GM21515 (cell line): ENCODE results near the gene ARL14.
"Not testable (repeated sequence)": the region's sequence is repeated elsewhere in the genome, so short reads cannot be mapped to it uniquely, and the experiment has no call there.

ENCODE experiments used
- ATAC-seq: cut with Tn5 transposase; IDR thresholded peaks from one replicate; pipeline ENCODE4 v1.9.1; 2021; ENCODE audit not compliant: unreplicated experiment

ARL14 gene

DNA sequence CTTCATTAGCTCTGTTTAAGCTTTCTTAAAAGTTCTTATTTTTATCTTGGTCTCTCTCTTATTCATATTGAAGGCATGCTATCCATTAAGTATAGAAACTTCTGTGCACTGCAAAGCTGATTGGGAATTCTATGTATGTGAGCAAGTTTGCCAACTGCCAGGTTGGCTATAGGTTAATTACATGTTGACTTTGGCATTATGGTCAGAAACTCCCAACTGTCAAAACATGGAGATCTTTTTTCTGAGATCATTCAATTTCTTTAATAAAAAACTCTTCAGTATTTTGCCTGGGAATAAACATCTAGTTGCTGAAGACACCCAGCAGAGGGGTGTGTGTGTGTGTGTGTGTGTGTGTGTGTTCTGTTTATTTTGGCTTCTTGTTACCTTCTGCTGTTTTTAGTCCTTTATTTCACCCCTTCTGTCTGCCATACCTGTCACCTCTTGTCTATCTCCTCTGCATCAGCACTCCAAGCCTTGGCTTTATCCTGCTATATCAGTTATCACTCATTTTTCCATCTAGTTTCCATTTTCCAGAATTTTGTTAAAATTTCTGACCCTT is 1.3 kb upstream of the ARL14 start:
- ATAC-seq, result no peak

DNA sequence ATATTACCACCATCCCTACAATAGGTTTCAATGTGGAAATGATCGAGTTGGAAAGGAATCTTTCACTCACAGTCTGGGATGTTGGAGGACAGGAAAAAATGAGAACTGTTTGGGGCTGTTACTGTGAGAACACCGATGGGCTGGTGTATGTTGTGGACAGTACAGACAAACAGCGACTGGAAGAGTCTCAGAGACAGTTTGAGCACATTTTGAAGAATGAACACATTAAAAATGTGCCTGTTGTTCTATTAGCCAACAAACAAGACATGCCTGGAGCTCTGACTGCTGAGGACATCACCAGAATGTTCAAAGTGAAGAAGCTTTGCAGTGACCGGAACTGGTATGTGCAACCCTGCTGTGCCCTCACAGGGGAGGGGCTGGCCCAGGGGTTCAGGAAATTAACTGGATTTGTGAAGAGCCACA is 510 bp downstream of the ARL14 start:
- no peak for ATAC-seq

DNA sequence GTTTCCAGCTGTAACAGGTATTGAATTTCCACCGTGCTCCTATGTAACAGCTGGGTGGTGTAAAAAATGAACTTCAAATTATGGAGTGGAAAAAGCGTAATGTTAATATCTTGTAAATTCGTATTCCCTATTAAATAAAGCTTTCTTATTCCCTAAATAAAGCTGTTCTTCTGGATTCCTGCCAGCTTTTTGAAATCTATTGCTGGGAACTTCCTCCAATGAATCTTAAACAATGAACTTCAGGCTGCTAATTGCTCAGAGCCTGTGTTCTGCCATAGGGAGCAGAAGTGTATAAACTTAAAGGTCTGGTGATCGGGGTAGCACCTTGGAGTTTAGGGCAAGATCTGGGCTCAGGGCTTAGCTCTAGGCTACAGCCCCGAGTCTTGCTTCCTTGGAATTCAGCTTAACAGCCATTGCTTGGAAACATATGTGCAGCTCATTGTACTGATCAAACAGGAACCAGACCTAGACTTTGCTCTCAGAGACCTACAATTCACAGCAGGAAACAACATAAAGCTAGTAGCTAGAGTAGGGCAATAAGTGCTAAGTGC is 1.4 kb downstream of the ARL14 start:
- ATAC-seq, result no peak

DNA sequence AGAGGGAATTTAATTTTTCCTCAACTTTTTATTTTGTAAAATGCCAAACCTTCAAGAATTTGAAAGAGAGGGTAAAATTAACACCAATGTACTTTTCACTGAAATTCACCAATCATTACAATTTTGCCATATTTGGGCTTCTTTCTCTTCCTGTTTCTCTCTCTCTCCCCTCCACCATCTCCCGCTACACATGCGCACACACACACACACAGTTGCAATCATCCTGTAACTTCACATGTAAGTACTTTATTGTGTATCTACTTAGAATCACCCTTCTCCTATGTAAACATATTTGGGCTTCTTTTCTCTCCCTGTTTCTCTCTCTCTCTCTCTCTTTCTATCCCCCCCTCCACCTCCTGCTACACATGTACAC is 7.4 kb downstream of the ARL14 start:
- no peak for ATAC-seq

DNA sequence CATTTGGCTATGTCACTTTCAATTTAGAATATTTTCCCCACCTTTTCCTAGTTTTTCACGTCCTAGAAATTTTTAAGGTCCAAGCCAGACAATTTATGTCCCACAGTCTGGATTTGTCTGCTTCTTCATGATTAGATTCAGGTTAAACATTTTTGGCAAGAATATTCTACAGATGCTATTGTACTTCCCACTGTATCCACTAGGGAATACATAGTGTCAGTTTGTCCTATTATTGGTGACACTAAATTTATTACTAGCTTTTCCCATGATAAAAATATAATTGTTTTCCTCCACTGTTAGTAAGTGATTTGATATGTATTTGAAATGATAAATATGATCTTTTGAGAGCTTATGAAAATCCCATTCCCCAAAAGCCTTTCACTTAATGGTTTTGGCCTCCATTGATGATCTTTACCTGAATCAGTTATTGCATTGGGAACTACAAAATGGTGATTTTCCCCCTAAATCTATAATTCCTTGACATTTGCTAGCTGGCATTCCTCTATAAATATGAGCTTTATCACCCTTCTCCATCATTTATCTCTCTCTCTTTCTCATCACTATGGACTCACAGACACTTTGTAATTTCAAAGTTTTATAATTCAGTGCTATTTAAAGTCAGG is 8.3 kb downstream of the ARL14 start:
- ATAC-seq, result no peak

DNA sequence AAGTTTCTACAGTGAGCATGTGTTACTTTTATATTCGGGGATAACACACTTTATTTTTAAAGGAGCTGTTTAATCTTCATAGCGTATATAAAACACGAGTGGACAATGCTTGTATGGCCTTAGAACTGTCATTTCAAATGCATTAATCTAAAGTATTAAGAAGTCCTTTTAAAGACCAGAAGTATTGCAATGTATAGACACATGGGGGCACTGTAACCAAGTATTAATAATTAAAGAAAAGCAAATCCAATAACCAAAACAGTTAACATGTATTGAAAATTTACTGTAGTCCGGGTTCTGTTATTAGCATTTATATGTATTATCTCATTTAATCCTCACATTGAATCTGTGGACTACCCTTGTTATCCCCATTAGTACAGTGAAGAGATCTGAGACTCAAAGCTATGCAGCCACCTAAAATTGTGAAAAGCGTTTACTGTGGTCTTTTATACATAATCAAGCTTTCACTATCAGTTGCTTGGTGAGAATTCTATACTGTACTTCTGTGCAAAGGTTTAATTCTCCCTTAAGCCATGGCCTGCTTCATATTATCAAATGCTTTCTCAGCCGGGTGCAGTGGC is 10.1 kb downstream of the ARL14 start:
- no peak for ATAC-seq

DNA sequence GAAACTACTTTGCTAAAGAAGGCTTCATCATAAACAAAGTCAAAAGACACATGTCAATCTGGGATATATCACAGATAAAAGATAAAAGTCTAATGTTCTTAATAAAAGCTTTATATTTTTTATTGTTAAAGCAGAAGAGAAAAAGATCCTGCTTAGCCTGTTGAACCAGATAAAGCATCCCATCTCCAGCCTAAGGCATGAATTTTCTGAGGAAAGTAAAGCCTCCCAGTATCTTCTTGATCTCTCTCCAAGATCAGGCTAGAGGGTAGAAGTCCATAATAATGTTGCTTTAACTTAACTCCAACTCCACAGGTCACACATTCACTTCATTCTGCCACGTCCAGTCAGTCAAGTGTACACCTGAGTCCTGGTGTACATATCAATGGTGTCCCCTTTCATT is 14.2 kb downstream of the ARL14 start:
- ATAC-seq, result no peak

DNA sequence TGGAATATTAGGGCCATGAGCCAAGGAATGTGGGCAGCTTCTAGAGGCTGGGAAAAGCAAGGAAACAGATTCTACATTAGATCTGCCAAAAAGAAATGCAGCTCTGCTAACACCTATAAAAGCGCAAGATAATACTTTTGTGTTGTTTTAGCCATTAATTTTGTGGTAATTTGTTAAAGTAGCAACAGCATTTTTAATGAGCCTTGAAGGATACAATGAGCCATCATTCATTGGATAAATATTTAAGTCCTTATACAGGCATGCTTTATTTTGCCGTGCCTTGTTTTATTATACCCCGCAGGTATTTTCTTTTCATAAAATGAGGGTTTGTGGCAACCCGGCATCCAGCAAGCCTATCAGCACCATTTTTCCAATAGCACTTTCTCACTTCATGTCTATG is 15.0 kb downstream of the ARL14 start:
- no peak for ATAC-seq

DNA sequence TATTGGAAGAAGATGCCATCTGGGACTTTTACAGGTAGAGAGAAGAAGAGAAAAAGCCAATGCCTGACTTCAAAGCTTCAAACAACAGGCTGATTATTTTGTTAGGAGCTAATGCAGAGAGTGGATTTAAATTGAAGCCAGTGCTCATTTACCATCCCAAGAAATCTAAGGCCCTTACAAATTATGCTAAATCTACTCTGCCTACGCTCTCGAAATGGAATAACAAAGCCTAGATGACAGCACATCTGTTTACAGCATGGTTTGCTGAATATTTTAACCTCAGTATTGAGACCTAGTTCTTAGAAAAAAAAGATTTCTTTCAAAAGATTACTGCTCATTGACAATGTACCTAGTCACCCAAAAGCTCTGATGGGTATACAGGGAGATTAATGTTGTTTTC is 16.2 kb downstream of the ARL14 start:
- ATAC-seq, result no peak

DNA sequence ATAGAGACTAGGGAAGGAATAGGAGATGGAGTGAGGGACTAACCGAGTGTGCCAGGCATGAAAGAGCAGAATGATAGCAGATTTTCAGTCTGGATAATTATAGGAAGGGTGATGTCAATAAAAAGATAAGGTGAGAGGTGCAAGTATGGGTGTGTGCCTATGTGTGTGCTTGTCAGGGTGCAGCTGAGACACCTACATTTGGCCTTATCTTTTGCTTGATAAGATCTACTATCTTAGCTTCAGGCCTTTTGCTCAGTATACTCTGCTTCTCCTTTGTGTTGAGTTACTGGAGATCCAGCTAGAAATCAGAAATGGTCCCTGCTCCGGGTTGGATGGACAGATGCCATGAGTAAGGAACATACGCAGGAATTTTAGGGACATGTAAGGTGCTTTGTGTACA is 17.4 kb downstream of the ARL14 start:
- no peak for ATAC-seq

DNA sequence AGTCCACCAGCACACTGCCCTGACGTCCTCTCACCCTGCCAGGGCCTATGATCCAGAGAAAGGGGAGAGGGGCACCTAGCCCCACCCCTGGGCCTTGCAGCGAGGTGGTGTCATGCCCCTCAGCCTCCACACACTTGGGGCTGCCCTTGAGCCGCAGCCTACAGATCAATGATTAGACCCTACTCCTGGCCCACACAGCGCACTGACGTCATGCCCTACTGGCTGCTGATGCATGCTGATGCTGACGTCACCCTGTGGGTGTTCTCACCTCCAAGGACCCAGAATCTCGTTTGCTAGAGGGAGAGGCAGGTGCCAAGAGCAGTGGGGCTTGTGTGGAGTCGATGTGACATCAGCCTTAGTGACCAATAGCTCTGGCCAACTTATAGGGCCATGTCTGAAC is 18.0 kb downstream of the ARL14 start:
- no peak for ATAC-seq

DNA sequence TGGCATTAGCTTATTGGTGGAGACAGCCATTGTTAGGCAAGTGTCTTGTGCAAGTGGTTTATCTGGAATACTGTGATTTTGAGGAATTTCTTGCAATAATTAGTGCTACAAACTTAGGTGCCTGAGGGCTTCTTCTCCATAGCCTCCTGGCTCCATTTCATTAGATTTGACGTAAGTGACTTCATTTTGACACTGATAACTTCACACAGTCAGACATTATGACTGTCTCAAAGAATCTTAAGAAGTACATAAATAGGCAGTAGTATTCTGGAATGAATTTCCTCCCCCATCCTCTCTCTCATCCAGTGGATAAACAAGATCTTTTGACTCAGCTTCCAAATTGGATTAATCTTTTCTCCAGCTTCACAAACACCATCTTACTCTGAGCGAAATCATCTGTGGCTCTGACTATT is 19.0 kb downstream of the ARL14 start:
- ATAC-seq, result no peak

DNA sequence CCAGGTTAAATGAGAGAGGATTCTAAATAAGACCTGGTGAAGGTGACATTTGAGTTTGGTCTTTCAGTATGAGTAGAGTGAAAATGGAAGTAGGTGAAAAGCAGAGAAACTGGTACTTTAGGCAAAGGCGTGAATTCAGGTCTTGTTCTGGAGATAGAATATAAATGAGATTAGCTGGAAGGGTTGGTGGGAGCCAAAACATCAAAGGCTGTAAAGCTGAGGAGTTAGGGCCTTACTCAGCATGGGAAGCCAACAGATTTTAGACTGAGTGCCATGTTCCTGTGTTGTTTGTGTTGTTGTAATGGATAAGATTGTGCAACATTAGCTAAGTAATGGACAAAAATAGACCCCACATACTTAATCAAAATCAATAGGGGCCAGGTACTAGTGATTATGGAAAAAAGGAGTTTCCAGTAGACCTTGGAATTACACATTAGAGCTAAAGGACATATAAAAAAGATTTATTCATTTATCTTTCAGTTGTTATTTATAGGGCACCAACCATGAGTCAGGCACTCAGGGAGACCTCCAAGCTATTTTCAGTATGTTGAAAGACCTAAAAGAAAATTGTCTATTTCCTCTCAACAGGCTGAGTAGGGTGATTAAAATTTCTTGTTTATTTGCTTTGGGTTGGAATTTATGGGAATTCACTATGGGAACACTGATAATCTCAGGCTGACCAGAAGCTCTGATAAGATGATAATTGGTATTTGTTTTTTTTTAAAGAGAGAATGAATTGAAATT is 20.8 kb downstream of the ARL14 start:
- peak; percentile 48 for ATAC-seq

DNA sequence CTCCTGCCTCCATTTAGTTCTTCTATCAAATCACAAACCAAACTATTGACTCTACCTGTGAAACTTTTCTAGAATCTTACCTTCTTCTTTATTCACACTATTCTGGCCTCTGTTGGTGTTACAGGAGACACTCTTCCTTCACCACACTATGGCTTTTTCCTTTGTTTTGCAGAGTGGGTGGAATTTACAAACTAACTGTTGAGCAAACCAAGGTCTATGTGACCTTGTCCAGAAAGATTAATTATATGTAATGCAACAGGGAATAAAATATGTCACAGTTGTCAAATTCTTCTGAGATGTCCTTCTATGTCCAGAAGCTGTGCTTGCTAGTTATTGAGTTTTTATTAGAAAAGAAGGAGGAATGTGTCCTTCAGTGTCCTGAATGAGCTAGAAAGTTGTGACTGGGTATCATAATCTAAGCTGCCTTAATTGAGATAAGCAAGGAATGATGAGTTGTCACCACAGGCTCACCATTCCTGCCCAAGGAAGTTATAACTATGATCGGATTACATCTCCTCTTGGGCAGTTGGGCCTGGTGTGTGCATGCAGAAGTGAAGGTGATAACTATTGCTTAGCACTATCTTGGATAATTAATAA is 21.7 kb downstream of the ARL14 start:
- no peak for ATAC-seq

DNA sequence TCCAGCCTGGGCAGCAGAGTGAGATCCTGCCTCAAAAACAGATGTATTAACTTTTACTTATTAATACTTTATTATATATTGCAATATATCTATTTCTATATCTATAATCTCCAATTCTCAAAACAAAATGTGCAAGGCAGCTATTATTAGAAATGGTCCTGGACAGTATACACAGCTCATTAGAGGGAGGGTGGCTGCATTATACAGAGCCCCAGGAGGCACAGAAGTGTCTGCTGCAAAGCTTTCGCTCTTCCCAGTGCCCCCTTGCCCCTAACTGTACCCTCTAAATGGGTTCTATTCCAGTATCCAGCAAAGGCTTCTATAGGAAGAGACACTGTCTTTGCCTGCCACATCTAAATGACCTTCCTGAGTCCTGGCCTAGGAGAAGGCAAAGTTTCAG is 24.5 kb downstream of the ARL14 start:
- no peak for ATAC-seq

DNA sequence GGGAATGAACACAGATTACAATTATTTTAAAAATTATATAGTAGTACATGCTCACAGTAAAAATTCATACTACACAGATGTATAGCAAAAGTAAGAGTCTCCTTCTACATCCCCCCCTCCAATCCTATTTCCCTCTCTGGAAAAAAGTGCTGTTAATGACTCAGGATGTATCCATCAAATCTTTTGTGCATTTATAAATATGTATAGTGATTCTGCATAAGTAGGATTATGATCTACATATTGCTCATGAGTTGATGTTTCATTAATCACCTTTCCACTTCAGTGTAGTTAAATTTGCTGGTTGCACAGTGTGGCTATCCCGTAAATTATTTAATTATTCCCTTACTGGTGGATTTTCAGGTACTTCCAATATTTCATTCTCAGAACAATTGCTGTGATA is 25.3 kb downstream of the ARL14 start:
- ATAC-seq, result no peak

DNA sequence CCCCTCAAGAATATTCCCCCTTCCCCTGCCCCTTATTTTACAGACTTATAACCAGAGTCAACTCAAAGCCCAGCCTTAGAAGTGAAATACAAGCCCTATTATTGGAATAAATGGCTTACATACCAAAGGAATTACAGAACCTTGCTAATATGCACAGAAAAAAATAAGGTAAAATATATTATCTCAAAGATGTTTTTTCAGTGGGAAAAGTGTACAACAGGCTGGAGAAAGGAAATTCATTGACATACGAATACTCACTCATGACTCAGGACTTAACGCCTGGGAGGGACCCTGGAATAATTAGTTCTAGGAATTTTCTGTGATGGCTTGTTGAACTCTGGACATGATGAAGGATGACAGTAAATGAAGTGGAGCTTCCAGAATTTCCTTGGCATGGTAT is 27.0 kb downstream of the ARL14 start:
- no peak for ATAC-seq

DNA sequence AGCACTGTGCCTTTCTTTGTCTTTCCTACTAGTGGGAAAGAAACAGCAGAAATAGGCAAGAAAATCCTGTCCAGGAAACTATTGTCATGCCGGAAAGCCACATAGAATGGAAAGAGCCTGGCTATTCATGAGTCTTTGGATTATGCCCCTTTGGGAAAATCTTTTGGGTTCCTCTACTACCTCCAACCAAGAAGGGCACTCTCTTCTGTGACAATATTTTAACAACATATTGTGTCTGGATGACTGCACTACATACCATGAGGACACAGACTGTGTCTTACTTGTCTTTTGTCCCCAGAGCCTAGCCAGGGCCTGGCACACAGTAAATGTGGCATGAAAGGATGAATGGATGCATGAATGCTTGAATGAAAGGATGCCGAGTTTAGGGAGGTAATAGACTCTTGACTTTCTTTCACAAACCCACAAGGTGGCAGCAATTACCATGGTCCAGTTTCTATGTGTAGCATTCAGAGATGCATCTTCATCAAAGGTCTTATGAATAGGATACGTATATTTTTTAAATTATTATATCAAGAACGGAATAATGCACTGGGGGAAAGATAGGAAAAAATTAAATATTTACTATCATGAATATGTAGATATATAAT is 30.3 kb downstream of the ARL14 start:
- no peak for ATAC-seq

DNA sequence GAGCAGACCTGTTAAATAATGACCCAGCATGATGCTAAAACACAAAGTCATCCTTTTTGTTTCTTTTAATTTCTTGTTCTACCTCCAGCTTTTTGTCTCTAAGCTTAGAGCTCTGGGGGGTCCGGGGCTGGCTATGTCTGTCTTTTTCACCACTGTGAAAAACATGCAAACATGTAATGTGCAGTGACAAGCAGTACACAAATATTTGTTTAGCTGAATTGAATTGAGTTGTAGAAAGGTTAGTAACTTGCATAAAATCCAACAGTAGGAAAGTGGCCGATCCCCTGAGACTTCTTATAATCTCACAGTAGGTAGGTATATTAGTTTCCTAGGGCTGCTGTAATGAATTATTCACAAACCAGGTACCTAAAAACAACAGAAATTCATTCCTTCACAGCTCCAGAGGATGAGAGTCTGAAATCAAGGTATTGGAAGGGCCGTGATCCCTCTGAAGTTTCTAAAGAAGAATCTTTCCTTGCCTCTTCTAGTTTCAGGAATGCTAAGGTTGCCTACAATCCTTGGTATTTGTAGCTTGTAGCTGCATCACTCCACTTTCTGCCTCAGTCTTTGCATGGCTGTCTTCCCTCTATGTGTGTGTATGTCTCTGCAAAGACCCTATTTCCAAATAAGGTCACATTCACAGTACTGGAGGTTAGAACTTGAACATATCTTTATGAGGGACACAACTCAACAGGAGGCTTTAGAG is 32.7 kb downstream of the ARL14 start:
- ATAC-seq, result no peak

DNA sequence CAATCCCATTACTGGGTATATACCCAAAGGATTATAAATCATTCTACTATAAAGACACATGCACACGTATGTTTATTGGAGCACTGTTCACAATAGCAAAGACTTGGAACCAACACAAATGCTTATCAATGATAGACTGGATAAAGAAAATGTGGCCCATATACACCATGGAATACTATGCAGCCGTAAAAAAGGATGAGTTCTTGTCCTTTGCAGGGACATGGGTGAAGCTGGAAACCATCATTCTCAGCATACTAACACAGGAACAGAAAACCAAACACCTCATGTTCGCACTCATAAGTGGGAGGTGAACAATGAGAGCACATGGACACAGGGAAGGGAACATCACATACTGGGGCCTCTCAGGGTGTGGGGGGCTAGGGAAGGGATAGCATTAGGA is 36.2 kb downstream of the ARL14 start:
- ATAC-seq, result not testable (repeated sequence)

DNA sequence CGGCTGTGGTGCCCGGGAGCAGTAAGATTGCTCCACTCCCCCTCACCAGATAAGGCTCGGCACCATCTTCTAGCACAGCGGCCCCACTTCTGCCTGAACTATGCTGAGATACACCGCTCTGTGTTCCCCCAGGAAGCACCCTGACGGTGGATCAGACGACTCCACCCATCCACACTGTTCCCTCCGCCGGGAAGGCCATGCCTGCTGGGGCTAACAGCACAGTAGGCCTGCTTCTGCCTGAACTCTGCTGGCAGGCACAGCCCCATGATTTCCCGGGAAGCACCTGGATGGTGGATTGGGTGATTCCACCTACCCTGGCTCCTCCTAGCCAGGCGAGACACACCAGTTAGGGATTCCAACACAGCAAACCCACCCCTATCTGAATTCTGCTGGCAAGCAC is 42.8 kb downstream of the ARL14 start:
- ATAC-seq, result no peak
